ENCODE results near the gene KLF5.

DNA sequence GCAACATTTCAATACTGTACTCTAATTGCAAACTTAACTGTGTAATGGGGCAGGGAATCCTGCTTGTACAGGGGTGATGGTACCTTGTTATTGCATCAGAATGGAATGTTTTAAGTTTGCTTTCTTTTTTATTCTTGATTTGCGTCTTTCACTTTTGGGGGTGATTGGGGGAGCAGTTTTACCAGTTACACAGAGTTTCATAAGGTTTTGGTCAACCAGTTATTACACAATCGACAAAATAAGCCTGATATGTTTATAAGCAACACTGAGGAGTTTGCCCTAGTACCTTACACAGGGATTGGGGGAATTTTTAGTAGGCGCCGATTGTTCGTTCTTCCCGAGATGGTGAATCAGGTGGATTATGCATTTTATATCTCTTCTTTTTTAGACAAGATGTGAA is 2.7 kb downstream of the KLF5 start:
- TF ChIP-seq, protein P1, sequence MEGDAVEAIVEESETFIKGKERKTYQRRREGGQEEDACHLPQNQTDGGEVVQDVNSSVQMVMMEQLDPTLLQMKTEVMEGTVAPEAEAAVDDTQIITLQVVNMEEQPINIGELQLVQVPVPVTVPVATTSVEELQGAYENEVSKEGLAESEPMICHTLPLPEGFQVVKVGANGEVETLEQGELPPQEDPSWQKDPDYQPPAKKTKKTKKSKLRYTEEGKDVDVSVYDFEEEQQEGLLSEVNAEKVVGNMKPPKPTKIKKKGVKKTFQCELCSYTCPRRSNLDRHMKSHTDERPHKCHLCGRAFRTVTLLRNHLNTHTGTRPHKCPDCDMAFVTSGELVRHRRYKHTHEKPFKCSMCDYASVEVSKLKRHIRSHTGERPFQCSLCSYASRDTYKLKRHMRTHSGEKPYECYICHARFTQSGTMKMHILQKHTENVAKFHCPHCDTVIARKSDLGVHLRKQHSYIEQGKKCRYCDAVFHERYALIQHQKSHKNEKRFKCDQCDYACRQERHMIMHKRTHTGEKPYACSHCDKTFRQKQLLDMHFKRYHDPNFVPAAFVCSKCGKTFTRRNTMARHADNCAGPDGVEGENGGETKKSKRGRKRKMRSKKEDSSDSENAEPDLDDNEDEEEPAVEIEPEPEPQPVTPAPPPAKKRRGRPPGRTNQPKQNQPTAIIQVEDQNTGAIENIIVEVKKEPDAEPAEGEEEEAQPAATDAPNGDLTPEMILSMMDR (IDR thresholded peaks at IDR 0.05) = no peak
- no peak for TF ChIP-seq ZFX (IDR thresholded peaks at IDR 0.05; ENCODE audit: borderline replicate concordance)

Data from 22Rv1 (cell line).